ENCODE data around the gene SIGLEC11. TPM values are rescaled to one million over a fixed set of nuclear protein-coding genes. Genes with fewer than 3 reads are reported as not detected.

The SIGLEC11 gene
- total and polyA plus RNA-seq, 2 experiments from 2014 or later: not detected

GRCh38 chr19:50000038-50000840 lies 39.3 kb upstream of the SIGLEC11 start (continued):
- TF ChIP-seq CREB1 (CRISPR knock-in tag; IDR thresholded peaks at IDR 0.05; ENCODE audit: low read depth): no peak
- TF ChIP-seq EZH2 (IDR thresholded peaks at IDR 0.05; ENCODE audit: low read depth, unreplicated experiment): no peak

DNA sequence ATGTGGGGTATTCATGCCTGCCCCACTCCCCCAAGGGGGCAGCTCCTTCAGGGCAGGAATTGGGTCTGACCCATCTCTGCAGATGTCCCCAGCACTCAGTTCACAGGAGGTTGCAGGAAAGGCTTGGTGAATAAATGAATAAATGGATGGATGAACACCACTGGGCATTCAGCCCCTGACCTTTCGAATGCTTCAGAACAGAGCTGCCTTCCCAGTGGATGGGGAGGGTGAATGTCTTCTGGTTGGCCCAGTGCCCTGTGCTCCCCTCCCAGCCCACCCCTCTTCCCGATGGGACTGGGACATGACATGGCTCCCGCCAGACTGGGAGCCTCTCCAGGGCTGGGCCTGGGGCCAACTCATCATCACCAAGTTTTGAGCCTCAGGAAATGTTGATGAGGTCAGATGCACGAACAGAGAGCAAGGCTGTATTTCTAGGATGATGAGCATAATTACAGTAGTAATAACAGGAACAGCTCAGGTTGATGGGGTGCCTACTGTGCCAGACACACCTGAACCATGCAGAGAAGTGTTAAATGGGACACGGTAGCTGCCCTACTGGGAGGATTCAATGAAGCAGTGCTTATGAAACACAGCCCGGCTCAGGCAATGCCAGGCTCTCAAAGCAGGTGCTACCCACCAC lies 38.5 kb upstream of the SIGLEC11 start:
- H3K4me3 Mint-ChIP-seq: no peak overlapping the region
- Histone ChIP-seq H2AFZ (no peak overlapping the region), H3K4me3 (no peak overlapping the region), H3K4me2 (no peak overlapping the region), H3K4me1 (ENCODE audit: insufficient read depth) (no peaks in the 10 kb centered on the region), H3K9me2 (ENCODE audit: insufficient read depth) (no peaks in the 10 kb centered on the region), H3K79me2 (replicated peaks; ENCODE audit: insufficient read depth) (no peaks in the 10 kb centered on the region), H3K27me3 (ENCODE audit: insufficient read depth) (no peaks in the 10 kb centered on the region), H4K20me1 (replicated peaks; ENCODE audit: insufficient read depth) (no peaks in the 10 kb centered on the region), H3F3A (replicated peaks; ENCODE audit: low read depth) (no peaks in the 10 kb centered on the region), H3K36me3 (ENCODE audit: insufficient read depth) (no peaks in the 10 kb centered on the region), H3K27ac (ENCODE audit: low read depth) (no peak overlapping the region)
- no peaks in the 10 kb centered on the region for H3K27me3 Mint-ChIP-seq (ENCODE audit: insufficient read depth, low read depth, poor library complexity)
- peaks cover 5% of the 10 kb centered on the region; the same call in 2 of the 3 replicates for H3K36me3 Mint-ChIP-seq (ENCODE audit: low read depth)
- ATAC-seq (no peak), DNase-seq (ENCODE audit: low spot score) (no peak)
- TF ChIP-seq EZH2phosphoT487 (IDR thresholded peaks at IDR 0.05; ENCODE audit: unreplicated experiment): no peak
- no peak for TF ChIP-seq EZH2 (IDR thresholded peaks at IDR 0.05; ENCODE audit: low read depth, unreplicated experiment)
- TF ChIP-seq, protein P1, sequence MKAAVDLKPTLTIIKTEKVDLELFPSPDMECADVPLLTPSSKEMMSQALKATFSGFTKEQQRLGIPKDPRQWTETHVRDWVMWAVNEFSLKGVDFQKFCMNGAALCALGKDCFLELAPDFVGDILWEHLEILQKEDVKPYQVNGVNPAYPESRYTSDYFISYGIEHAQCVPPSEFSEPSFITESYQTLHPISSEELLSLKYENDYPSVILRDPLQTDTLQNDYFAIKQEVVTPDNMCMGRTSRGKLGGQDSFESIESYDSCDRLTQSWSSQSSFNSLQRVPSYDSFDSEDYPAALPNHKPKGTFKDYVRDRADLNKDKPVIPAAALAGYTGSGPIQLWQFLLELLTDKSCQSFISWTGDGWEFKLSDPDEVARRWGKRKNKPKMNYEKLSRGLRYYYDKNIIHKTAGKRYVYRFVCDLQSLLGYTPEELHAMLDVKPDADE (IDR thresholded peaks at IDR 0.05): no peak
- no peak for TF ChIP-seq JUNB (IDR thresholded peaks at IDR 0.05; ENCODE audit: unreplicated experiment)
- TF ChIP-seq CTCF (conservative IDR thresholded peaks at IDR 0.05; ENCODE audit: low read depth in 2 of 2): no peak
- TF ChIP-seq, protein P2, sequence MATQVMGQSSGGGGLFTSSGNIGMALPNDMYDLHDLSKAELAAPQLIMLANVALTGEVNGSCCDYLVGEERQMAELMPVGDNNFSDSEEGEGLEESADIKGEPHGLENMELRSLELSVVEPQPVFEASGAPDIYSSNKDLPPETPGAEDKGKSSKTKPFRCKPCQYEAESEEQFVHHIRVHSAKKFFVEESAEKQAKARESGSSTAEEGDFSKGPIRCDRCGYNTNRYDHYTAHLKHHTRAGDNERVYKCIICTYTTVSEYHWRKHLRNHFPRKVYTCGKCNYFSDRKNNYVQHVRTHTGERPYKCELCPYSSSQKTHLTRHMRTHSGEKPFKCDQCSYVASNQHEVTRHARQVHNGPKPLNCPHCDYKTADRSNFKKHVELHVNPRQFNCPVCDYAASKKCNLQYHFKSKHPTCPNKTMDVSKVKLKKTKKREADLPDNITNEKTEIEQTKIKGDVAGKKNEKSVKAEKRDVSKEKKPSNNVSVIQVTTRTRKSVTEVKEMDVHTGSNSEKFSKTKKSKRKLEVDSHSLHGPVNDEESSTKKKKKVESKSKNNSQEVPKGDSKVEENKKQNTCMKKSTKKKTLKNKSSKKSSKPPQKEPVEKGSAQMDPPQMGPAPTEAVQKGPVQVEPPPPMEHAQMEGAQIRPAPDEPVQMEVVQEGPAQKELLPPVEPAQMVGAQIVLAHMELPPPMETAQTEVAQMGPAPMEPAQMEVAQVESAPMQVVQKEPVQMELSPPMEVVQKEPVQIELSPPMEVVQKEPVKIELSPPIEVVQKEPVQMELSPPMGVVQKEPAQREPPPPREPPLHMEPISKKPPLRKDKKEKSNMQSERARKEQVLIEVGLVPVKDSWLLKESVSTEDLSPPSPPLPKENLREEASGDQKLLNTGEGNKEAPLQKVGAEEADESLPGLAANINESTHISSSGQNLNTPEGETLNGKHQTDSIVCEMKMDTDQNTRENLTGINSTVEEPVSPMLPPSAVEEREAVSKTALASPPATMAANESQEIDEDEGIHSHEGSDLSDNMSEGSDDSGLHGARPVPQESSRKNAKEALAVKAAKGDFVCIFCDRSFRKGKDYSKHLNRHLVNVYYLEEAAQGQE (IDR thresholded peaks at IDR 0.05; ENCODE audit: unreplicated experiment): no peak
- TF ChIP-seq CREB1 (CRISPR knock-in tag; IDR thresholded peaks at IDR 0.05; ENCODE audit: low read depth): no peak
- TF ChIP-seq ZNF114 (CRISPR knock-in tag; IDR thresholded peaks at IDR 0.05): no peak
- no peak for TF ChIP-seq STAT1 (IDR thresholded peaks at IDR 0.05; ENCODE audit: unreplicated experiment)
- no peak overlapping the region for H3K27ac Mint-ChIP-seq
- no peaks in the 10 kb centered on the region for H3K9me3 Mint-ChIP-seq
- H3K4me1 Mint-ChIP-seq: no peaks in the 10 kb centered on the region
